ENCODE data around the gene RPS2.

RPS2 gene

GRCh38 chr16:1980770-1981087 lies 16.1 kb upstream of the RPS2 start:
- no peak for DNase-seq

DNA sequence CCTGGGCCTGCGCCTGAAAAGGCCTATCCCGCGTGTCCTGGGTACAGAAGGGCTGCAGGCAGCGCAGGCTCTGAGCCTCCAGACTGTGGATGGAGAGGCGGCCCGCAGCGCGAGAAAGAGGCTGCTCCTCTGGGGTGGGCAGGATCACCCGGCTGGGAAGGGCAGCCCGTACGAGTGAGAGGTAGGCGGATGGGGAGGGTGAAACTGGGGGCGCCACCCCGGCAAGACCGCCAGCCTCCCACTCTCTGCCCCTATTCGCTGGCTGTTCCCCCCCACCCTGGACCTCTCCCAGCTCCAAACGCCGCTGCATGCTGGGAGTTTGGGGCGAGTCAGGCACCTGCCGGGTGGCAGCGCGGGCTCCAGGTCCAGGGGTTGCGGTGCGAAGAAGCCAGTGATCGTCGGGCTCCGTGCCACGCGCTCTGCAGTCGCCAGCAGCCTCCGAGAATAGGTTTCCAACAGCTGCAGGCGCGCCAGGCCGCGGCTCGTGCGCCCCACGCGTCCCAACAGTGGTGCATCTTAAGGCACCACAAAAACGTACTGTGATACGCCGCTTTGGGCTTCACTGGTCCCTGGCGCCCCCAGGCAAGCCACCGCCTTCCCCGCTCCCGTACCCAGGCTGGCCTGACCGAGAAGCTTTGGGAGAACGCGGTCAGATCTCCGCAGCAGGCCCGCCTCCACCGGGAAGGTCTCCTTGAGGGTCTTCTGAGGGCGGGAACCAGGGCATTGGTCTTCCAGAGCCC lies 15.6 kb upstream of the RPS2 start:
- no peak for DNase-seq

DNA sequence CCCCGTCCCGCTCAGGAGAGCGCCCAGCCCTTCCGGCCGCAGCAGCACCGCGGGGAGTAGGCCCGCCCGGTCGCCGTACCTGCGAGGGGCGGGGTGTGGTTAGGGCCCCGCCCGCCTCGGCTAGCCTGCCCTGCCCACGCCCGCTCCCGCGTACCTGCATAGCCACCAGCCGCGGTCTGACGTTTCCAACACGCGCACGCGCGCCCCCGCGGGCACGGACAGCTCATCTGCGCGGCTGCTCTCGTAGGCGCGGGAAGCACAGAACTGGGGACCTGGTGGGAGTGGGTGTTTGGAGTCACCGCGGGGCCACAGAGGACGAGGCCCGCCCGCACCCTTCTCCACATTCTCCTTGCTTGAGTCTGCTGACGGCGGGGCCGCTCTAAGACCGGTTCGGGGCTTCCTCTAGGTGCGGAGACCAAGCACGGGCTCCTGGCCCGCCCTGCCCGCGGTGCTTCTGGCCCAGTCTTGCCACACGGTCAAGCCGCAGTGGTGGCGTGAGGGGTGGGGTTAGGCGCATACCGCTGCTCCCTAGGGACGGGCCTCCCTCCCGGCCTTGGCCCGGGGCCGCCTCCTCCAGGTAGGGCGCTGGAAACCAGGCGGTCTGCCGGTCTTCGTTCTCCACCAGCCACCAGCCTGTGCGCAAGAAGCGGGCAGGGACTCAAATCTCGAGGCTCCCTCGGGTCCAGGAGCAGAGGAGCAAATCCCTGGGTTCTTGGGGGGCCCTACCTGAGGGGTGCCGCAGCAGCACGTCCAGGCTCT lies 14.8 kb upstream of the RPS2 start:
- peak; percentile 74 for DNase-seq

DNA sequence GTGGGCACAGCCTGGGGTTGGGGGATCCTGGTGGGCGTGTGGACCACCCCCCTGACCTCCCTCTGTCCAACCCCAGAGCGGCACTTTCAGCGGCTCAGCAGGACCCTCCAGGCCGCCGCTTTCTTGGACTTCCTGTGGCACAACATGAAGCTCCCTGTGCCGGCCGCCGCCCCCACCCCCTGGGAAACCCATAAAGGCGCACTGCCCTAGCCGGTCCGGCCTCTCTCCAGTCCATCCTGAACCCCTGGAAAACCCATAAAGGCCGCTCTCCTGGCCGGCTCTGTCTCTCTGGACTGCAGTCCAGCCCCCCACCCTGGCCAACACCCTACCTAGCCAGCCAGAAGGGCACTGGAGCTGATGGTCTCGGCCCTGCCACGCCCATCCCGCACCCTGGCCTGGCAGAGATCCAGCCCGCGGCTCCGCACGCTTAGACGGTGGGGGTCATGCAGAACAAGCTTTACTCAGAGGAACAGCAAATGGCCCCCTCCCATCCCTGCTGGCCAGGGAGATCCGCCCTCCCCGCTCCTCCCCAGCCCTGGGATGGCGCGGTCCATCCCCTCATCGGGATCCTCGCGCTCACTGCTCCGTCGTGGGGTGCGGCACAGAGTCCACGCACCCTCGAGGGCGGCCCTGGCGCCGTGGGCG lies 14.0 kb upstream of the RPS2 start:
- no peak for DNase-seq

DNA sequence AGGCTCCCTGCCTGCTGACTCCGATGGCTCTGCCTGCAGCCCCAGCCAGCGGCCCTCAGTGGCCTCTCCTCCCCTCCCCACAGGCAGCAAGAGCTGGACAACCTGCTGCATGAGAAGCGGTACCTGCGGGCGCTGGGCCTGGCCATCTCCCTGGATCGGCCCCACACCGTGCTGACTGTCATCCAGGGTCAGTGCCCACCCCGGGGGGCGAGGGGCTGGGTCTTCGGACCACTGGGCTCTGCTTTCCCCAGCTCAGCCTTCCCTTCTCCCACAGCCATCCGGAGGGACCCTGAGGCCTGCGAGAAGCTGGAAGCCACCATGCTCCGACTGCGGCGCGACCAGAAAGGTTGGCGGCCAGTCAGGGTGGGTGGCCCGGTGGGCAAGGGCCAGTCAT lies 13.2 kb upstream of the RPS2 start:
- no peak for DNase-seq

DNA sequence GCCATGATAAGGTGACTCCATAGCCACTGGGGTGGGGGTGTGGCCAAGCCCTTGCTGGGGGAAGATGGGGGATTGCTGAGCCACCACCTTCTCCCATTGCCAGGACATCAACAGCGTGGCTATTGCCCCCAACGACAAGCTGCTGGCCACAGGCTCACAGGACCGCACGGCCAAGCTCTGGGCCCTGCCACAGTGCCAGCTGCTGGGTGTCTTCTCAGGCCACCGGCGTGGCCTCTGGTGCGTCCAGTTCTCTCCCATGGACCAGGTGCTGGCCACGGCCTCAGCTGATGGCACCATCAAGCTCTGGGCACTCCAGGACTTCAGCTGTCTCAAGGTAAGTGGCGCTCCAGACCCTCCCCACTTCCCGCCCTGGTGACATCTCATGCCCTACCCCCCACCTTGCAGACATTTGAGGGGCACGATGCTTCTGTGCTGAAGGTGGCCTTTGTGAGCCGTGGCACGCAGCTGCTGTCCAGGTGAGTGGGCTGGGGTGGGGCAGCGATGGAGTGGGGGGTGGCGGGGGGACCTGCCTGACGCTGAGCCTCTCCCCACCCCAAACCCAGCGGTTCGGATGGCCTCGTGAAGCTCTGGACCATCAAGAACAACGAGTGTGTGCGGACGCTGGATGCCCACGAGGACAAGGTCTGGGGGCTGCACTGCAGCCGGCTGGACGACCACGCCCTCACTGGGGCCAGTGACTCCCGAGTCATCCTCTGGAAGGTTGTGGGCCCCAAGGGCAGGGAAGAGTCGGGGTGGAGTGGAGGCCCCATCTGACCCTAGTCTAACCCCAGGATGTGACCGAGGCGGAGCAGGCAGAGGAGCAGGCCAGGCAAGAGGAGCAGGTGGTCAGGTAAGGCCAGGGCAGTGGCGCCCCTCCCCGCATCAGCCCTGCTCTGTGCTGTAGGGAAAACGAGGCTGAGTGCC lies 12.6 kb upstream of the RPS2 start:
- no peak for DNase-seq

DNA sequence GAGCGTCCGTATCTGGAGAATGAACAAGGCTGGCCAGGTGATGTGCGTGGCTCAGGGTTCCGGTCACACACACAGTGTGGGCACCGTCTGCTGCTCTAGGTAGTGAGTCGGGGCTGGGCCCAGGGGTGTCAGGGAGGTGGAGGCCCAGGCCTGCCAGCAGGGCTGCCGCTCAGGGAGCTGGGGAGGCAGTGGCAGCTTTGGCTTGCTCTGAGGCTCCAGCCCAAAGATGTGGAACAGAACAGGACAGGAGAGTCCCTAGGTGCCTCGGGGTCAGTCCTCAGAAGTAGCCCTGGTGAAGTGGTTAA lies 11.5 kb upstream of the RPS2 start:
- no peak for DNase-seq

- no peak for DNase-seq
Measured at GRCh38 chr16:1975432-1976215, 11.0 kb upstream of the RPS2 start.

DNA sequence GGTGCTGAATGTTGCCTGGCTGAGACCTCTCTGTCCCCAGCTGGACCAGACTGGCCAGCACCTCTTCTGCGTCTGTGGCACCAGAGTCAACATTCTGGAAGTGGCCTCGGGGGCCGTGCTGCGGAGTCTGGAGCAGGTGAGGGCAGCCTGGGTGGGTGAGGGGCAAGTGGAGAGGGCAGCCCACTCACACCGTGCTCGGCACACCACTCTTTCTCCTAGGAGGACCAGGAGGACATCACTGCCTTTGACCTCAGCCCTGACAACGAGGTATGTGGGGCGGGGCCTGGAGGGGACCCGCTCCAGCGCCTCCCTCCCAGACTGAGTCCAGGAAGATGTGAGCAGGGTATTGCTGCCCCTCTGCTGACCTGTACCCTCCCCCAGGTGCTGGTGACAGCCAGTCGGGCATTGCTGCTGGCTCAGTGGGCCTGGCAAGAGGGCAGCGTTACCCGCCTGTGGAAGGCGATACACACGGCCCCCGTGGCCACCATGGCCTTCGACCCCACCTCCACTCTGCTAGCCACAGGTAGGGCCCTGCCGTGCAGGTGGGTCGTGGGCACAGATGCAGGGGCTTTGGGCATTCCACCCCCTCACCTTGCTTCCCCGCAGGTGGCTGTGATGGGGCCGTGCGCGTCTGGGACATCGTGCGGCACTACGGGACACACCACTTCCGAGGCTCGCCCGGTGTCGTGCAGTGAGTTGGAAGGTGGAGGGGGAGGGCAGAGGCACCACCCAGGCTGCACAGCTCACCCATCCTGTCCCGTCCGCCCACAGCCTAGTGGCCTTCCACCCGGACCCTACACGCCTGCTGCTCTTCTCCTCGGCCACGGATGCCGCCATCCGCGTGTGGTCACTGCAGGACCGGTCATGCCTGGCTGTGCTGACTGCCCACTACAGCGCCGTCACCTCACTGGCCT lies 9.8 kb upstream of the RPS2 start:
- no peak for DNase-seq

GRCh38 chr16:1973461-1974156 lies 9.0 kb upstream of the RPS2 start:
- DNase-seq = no peak

- no peak for DNase-seq
Measured at GRCh38 chr16:1972490-1972877, 7.9 kb upstream of the RPS2 start.

- DNase-seq = peak; percentile 99
Measured at GRCh38 chr16:1971796-1972489, 7.3 kb upstream of the RPS2 start, which contains the start of gene TBL3. TBL3 (plus strand) TSS chr16:1972053; CDS start chr16:1972165, 112 bp downstream.

DNA sequence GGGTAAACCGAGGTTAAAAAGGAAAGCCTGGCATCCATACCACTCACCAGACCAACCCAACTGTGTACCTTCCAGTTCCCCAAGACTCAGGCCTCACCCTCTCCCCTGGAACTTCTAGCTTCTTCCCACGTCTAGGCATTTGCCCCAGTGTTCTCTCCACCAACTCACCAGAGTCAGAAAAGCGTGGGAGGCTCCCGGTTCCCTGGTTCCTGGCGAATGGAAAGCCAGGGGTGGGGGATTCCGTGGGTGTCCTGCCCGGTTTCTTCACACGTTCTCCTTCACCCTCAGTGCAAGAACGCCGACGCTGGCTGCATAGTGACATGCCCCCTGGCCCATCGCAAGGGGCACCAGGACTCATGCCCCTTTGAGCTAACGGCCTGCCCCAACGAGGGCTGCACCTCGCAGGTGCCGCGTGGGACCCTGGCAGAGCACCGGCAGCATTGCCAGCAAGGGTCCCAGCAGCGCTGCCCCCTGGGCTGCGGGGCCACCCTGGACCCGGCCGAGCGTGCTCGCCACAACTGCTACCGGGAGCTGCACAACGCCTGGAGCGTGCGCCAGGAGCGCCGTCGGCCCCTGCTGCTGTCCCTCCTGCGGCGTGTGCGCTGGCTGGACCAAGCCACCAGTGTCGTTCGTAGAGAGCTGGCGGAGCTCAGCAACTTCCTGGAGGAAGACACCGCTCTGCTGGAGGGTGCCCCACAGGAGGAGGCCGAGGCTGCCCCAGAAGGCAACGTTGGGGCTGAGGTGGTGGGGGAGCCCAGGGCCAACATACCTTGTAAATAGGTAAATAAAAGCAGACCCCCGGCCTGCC lies 3.7 kb upstream of the RPS2 start:
- no peak for DNase-seq

DNA sequence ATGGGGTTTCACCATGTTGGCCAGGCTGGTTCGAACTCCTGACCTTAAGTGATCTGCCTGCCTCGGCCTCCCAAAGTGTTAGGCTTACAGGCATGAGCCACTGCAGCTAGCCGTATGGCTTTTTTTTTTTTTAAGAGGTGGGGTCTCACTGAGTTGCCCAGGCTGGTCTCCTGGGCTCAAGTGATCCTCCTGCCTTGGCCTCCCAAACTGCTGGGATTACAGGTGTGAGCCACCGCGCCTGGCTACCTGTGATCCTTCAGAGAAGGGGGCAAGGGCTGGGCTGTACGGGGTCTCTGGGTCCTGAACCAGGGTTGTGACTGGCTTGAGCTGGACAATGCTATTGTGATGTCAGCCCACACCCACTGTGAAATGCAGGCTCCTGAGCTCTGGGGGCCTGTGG lies 1.8 kb upstream of the RPS2 start, which contains the start of gene RNF151:
TSS of gene RNF151 (plus strand) at position 397 of the 400 bp plus-strand sequence. CDS start 26 bp downstream, outside the sequence.
- DNase-seq = no peak

DNA sequence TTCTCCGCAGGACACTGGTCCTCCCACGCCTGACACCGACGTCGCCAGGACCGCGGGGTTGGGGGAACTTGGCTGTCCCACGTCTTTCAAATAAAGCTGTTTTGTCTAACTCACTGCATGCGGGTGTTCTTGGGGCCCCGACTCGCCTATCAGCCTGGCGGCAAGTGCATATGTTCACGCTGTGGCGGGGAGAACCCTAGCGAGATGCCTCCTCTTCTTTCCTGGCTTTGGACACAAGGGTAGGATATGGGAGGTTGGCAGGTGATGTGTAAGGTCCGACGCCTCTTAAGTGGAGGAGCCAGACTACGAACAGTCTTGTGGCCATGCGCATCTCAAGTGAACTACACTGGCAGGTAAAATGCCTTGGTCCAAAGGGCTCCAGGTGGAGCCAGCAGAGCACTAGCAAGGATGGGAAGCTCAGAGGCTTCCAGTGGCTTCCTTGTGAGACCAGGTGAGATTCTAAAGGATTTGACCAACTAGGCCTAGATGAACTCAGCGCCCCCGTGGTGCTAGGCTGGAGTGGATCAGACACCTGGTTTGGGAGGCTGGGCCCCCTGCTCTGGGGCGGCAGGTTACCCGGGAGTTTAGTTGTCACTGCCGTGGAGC lies 873 bp upstream of the RPS2 start:
- DNase-seq = peak; percentile 76

- DNase-seq = no peak
Measured at GRCh38 chr16:1963806-1964505, 670 bp downstream of the RPS2 start.

Measured in activated CD8-positive, alpha-beta memory T cell treated with anti-CD3 and anti-CD28 coated beads for 24 hours (primary cell).